ENCODE data around the gene ABCA1. TPM values are rescaled to one million over a fixed set of nuclear protein-coding genes. Genes with fewer than 3 reads are reported as not detected.

ABCA1 gene
- polyA plus RNA-seq, 3 donors: 2.0 to 5.1 (median 2.7) TPM

GRCh38 chr9:104860263-104860662, 67.7 kb downstream of the ABCA1 start:
- no CpG with 5 or more reads among the region's 2 CpGs for whole genome bisulfite sequencing (ENCODE audit: insufficient coverage)

GRCh38 chr9:104858846-104859245, 69.1 kb downstream of the ABCA1 start:
- H2AFZ ChIP-seq (ENCODE audit: insufficient read depth, low read depth, low read length, poor library complexity, severe bottlenecking): no peak overlapping the region
- TF ChIP-seq CTCF (IDR thresholded peaks at IDR 0.05): no peak
- Mint-ChIP-seq H3K9me3 (peaks cover 0 to 2% (median 0%) of the 10 kb centered on the region in 7 donors), H3K36me3 (peaks cover 47 to 60% of the 10 kb centered on the region in 2 donors), H3K4me1 (peaks cover 37% of the 10 kb centered on the region), H3K4me3 (no peak overlapping the region), H3K27ac (no peak overlapping the region), H3K27me3 (ENCODE audit: low read depth in 3 of 3) (no peaks in the 10 kb centered on the region)
- H3K9me3 ChIP-seq (replicated peaks in 1 of 2; ENCODE audit: control insufficient read depth in 1 of 2, insufficient read depth in 1 of 2, low read length in 2 of 2): no peaks in the 10 kb centered on the region
- intact Hi-C loops (cut with micrococcal nuclease): no loop called here
- no peaks in the 10 kb centered on the region for H3K27me3 ChIP-seq (ENCODE audit: control insufficient read depth in 2 of 2, insufficient read depth in 2 of 2, low read length in 2 of 2)
- no peak overlapping the region for H3K4me2 ChIP-seq (replicated peaks; ENCODE audit: extremely low read depth, low read length, poor library complexity, severe bottlenecking)
- WGBS (ENCODE audit: insufficient coverage): no CpG with 5 or more reads among the region's 1 CpG
- H3K4me3 ChIP-seq (replicated peaks in 1 of 3; ENCODE audit: low read depth in 2 of 3, low read length in 3 of 3): no peak overlapping the region
- no peak overlapping the region for H3K27ac ChIP-seq (ENCODE audit: low read depth in 1 of 2, low read length in 2 of 2)
- peaks cover 36 to 41% of the 10 kb centered on the region in 2 donors for H3K4me1 ChIP-seq (ENCODE audit: control insufficient read depth in 1 of 2, insufficient read depth in 2 of 2, low read length in 2 of 2)
- no peak overlapping the region for H3K9ac ChIP-seq (ENCODE audit: insufficient read depth, low read length, poor library complexity, severe bottlenecking)
- DNase-seq: no peak
- no peaks in the 10 kb centered on the region for H3K79me2 ChIP-seq (ENCODE audit: insufficient read depth, low read length)
- H3K36me3 ChIP-seq (replicated peaks in 1 of 2; ENCODE audit: control insufficient read depth in 1 of 2, insufficient read depth in 2 of 2, low read length in 2 of 2): peaks cover 32 to 50% of the 10 kb centered on the region in 2 donors
- no peaks in the 10 kb centered on the region for H4K20me1 ChIP-seq (ENCODE audit: insufficient read depth, low read length)

More at GRCh38 chr9:104860263-104860662, 67.7 kb downstream of the ABCA1 start:
- intact Hi-C loops (cut with micrococcal nuclease): loop anchor here (5.0 to 10.0 kb wide), 6 partner anchors 52 to 285 kb away; partner anchors contain the start of gene ABCA1 (in 2 of the 2)
- Histone ChIP-seq H3K9ac (ENCODE audit: insufficient read depth, low read length, poor library complexity, severe bottlenecking) (no peak overlapping the region), H2AFZ (ENCODE audit: insufficient read depth, low read depth, low read length, poor library complexity, severe bottlenecking) (no peak overlapping the region), H3K4me1 (ENCODE audit: control insufficient read depth in 1 of 2, insufficient read depth in 2 of 2, low read length in 2 of 2) (peaks cover 36 to 49% of the 10 kb centered on the region in 2 donors), H3K27ac (ENCODE audit: low read depth in 1 of 2, low read length in 2 of 2) (peak overlapping the region; percentile 34 to 81), H3K36me3 (replicated peaks in 1 of 2; ENCODE audit: control insufficient read depth in 1 of 2, insufficient read depth in 2 of 2, low read length in 2 of 2) (peaks cover 24 to 36% of the 10 kb centered on the region in 2 donors), H3K4me2 (replicated peaks; ENCODE audit: extremely low read depth, low read length, poor library complexity, severe bottlenecking) (peak overlapping the region; percentile 40), H3K4me3 (replicated peaks in 1 of 3; ENCODE audit: low read depth in 2 of 3, low read length in 3 of 3) (peak overlapping the region in 1 of 3 experiments; percentile 30), H3K79me2 (ENCODE audit: insufficient read depth, low read length) (no peaks in the 10 kb centered on the region), H3K27me3 (ENCODE audit: control insufficient read depth in 2 of 2, insufficient read depth in 2 of 2, low read length in 2 of 2) (no peaks in the 10 kb centered on the region), H4K20me1 (ENCODE audit: insufficient read depth, low read length) (no peaks in the 10 kb centered on the region), H3K9me3 (replicated peaks in 1 of 2; ENCODE audit: control insufficient read depth in 1 of 2, insufficient read depth in 1 of 2, low read length in 2 of 2) (no peaks in the 10 kb centered on the region)
- peaks cover 0 to 2% (median 0%) of the 10 kb centered on the region in 7 donors for H3K9me3 Mint-ChIP-seq
- peak overlapping the region in 1 of 2 donors; percentile 69 for H3K4me3 Mint-ChIP-seq
- no peak for TF ChIP-seq CTCF (IDR thresholded peaks at IDR 0.05)
- H3K4me1 Mint-ChIP-seq: peaks cover 47% of the 10 kb centered on the region
- H3K27ac Mint-ChIP-seq: peak overlapping the region; percentile 77 to 89 (median 86)
- peaks cover 39 to 50% of the 10 kb centered on the region in 2 donors for H3K36me3 Mint-ChIP-seq
- H3K27me3 Mint-ChIP-seq (ENCODE audit: low read depth in 3 of 3): no peaks in the 10 kb centered on the region
- peak; percentile 51 to 77 (median 60) for DNase-seq

Measured in CD14-positive monocyte (primary cell).